Memory B cell (primary cell): Measurements from ENCODE around the gene ESRRA.

ENCODE experiments used
- ATAC-seq: fragments of 150-1000 bp; cut with Tn5 transposase; 2 replicates; pipeline ENCODE4 v1.10.0; 2021; ENCODE audit warnings: low read depth, mild to moderate bottlenecking, moderate library complexity
- DNase-seq, 2 donors: peaks; one replicate each; pipeline ENCODE4 v3.0.0; 2022; ENCODE audit warnings: low spot score in 2 of 2
- H3K27ac Mint-ChIP-seq: one replicate; pipeline ENCODE4 v1.8.0; 2022; ENCODE audit warnings: mild to moderate bottlenecking, moderate library complexity, mixed read lengths
- H3K27me3 Mint-ChIP-seq: one replicate; pipeline ENCODE4 v1.8.0; 2022; ENCODE audit warnings: mixed read lengths
- H3K36me3 Mint-ChIP-seq: one replicate; pipeline ENCODE4 v1.8.0; 2022; ENCODE audit warnings: mild to moderate bottlenecking, mixed read lengths
- H3K4me1 Mint-ChIP-seq: one replicate; pipeline ENCODE4 v1.8.0; 2022; ENCODE audit warnings: mixed read lengths
- H3K4me3 Mint-ChIP-seq: one replicate; pipeline ENCODE4 v1.8.0; 2022; ENCODE audit warnings: mild to moderate bottlenecking, moderate library complexity, mixed read lengths
- H3K9me3 Mint-ChIP-seq: one replicate; pipeline ENCODE4 v1.8.0; 2022; ENCODE audit warnings: mixed read lengths

The ESRRA gene

DNA sequence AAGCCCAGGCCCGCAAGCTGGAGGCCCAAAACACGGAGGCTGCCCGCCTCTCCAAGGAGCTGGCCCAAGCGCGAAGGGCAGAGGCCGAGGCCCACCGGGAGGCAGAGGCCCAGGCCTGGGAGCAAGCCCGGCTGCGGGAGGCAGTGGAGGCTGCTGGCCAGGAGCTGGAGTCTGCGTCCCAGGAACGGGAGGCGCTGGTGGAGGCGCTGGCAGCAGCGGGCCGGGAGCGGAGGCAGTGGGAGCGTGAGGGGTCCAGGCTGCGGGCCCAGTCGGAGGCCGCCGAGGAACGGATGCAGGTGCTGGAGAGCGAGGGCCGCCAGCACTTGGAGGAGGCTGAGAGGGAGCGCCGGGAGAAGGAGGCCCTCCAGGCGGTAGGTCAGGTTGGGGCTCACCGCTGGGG, 39.5 kb downstream of the ESRRA start:
- Mint-ChIP-seq H3K4me3 (no peak overlapping the region), H3K27ac (no peak overlapping the region), H3K4me1 (peaks cover 28% of the 10 kb centered on the region), H3K27me3 (no peaks in the 10 kb centered on the region), H3K36me3 (peaks cover 12% of the 10 kb centered on the region), H3K9me3 (no peaks in the 10 kb centered on the region)
- DNase-seq (no peak), ATAC-seq (no peak)

GRCh38 chr11:64347193-64347867, 42.0 kb downstream of the ESRRA start:
- H3K36me3 Mint-ChIP-seq, result peaks cover 11% of the 10 kb centered on the region
- H3K4me3 Mint-ChIP-seq, result no peak overlapping the region
- no peaks in the 10 kb centered on the region for H3K9me3 Mint-ChIP-seq
- H3K4me1 Mint-ChIP-seq, result peaks cover 18% of the 10 kb centered on the region
- no peak overlapping the region for H3K27ac Mint-ChIP-seq
- no peak for DNase-seq
- H3K27me3 Mint-ChIP-seq, result no peaks in the 10 kb centered on the region
- no peak for ATAC-seq

DNA sequence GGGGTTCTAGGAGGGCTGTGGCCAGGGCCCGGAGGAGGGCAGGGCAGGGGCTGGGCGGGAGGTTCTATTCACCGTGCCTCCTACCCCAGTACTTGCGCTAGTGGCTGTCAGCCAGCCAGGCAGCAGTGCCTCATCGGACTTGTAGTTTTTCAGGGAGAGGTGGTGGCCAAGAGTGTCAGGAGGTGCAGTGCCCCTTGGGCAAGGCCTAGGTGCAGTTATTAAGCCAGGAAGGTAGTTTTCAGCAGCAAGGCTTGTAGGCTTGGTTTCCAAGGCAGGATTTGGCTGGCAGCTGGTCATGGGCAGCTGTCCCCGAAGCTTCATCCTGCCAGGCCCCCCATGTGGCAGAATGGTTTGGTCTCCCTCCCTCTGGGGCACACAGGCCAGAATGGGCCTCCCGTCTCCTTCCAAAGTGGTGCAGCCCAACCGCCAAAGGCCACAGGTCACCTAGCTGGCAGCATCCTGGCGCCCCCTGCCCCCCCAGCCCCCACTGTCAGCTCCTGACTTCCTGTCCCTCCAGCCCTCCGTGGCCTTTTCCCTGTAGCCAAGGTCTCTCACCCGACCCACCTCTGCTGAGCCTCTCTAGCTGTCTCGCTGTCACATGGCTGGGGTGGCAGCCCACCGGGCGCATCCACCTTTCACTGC, 43.2 kb downstream of the ESRRA start:
- peaks cover 12% of the 10 kb centered on the region for H3K4me1 Mint-ChIP-seq
- H3K9me3 Mint-ChIP-seq, result no peaks in the 10 kb centered on the region
- H3K27me3 Mint-ChIP-seq, result no peaks in the 10 kb centered on the region
- no peak for DNase-seq
- peaks cover 6% of the 10 kb centered on the region for H3K36me3 Mint-ChIP-seq
- H3K4me3 Mint-ChIP-seq, result no peak overlapping the region
- H3K27ac Mint-ChIP-seq, result no peak overlapping the region
- no peak for ATAC-seq

DNA sequence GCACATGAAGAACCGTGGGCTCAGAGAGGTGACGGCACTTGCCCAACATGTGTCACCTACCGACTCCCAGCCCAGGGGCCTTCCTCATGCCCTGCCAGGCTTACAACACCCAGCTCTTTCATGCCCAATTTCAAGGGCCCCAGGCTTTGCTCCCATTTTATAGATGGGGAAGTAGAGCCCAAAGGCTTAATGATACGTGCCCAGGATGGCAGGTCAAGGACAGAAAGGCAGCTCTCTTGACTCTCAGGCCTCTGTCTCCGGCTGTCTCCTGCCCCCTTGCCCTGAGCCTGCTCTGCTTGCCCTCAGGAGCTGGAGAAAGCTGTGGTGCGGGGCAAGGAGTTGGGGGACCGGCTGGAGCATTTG, 43.7 kb downstream of the ESRRA start:
- DNase-seq (no peak), ATAC-seq (no peak)
- H3K4me3 Mint-ChIP-seq, result no peak overlapping the region
- no peaks in the 10 kb centered on the region for H3K27me3 Mint-ChIP-seq
- no peaks in the 10 kb centered on the region for H3K9me3 Mint-ChIP-seq
- peaks cover 6% of the 10 kb centered on the region for H3K36me3 Mint-ChIP-seq
- no peak overlapping the region for H3K27ac Mint-ChIP-seq
- H3K4me1 Mint-ChIP-seq, result peaks cover 12% of the 10 kb centered on the region

- Mint-ChIP-seq H3K4me3 (no peak overlapping the region), H3K4me1 (peaks cover 12% of the 10 kb centered on the region), H3K36me3 (peaks cover 6% of the 10 kb centered on the region), H3K27me3 (no peaks in the 10 kb centered on the region), H3K9me3 (no peaks in the 10 kb centered on the region), H3K27ac (no peak overlapping the region)
- DNase-seq (no peak), ATAC-seq (no peak)
Measured at GRCh38 chr11:64349404-64349803, 44.1 kb downstream of the ESRRA start.

- Mint-ChIP-seq H3K4me3 (no peak overlapping the region), H3K36me3 (peaks cover 4% of the 10 kb centered on the region), H3K27me3 (no peaks in the 10 kb centered on the region), H3K27ac (no peak overlapping the region), H3K9me3 (no peaks in the 10 kb centered on the region), H3K4me1 (peaks cover 15% of the 10 kb centered on the region)
- DNase-seq, result no peak
- no peak for ATAC-seq
Measured at GRCh38 chr11:64351136-64351631, 45.9 kb downstream of the ESRRA start.

GRCh38 chr11:64352099-64352994, 47.0 kb downstream of the ESRRA start:
- ATAC-seq, result no peak
- DNase-seq, result no peak
- peaks cover 4% of the 10 kb centered on the region for H3K36me3 Mint-ChIP-seq
- no peaks in the 10 kb centered on the region for H3K27me3 Mint-ChIP-seq
- H3K4me1 Mint-ChIP-seq, result peaks cover 15% of the 10 kb centered on the region
- no peak overlapping the region for H3K27ac Mint-ChIP-seq
- no peaks in the 10 kb centered on the region for H3K9me3 Mint-ChIP-seq
- no peak overlapping the region for H3K4me3 Mint-ChIP-seq

GRCh38 chr11:64352995-64353714, 47.8 kb downstream of the ESRRA start:
- Mint-ChIP-seq H3K4me3 (no peak overlapping the region), H3K27me3 (no peaks in the 10 kb centered on the region), H3K36me3 (peaks cover 4% of the 10 kb centered on the region), H3K27ac (no peak overlapping the region), H3K4me1 (peaks cover 15% of the 10 kb centered on the region), H3K9me3 (no peaks in the 10 kb centered on the region)
- no peak for DNase-seq
- no peak for ATAC-seq

DNA sequence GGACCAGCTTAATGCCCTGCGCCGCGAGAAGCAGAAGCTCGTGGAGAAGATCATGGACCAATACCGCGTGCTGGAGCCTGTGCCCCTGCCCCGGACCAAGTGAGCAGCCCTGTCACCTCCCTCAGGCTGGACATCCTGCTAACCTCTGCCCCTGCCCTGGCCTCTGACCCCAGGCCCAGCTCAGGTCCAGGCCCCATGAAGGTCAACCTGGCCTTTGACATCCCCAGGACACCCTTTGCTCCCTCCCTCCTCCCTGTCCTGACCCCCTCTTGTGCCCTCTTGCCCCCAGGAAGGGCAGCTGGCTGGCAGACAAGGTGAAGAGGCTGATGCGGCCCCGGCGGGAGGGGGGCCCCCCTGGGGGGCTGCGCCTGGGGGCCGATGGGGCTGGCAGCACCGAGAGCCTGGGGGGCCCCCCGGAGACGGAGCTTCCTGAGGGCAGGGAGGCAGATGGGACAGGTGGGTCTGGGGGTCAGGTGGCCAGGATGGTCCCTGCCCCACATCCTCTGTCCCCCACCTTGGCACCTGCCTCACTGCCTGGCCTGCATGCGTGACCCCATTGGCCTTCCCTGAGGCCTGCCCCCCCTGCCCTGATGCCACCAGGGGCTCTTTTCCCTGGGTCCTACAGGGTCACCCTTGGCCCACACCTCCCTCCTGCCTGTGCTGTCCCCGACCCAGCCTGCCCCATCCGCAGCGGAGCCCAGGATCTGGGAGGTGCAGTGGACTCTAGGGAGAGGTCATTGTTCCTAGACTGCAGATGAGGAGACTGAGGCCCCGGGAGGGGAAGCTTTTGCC, 48.6 kb downstream of the ESRRA start:
- no peak overlapping the region for H3K27ac Mint-ChIP-seq
- H3K4me3 Mint-ChIP-seq, result no peak overlapping the region
- ATAC-seq (no peak), DNase-seq (no peak)
- peaks cover 4% of the 10 kb centered on the region for H3K36me3 Mint-ChIP-seq
- no peaks in the 10 kb centered on the region for H3K9me3 Mint-ChIP-seq
- H3K27me3 Mint-ChIP-seq, result no peaks in the 10 kb centered on the region
- H3K4me1 Mint-ChIP-seq, result peaks cover 15% of the 10 kb centered on the region

- no peaks in the 10 kb centered on the region for H3K9me3 Mint-ChIP-seq
- H3K36me3 Mint-ChIP-seq, result peaks cover 2% of the 10 kb centered on the region
- no peaks in the 10 kb centered on the region for H3K27me3 Mint-ChIP-seq
- DNase-seq (peak; percentile 32 to 48), ATAC-seq (peak; percentile 57)
- H3K4me3 Mint-ChIP-seq, result no peak overlapping the region
- H3K27ac Mint-ChIP-seq, result no peak overlapping the region
- peaks cover 24% of the 10 kb centered on the region for H3K4me1 Mint-ChIP-seq
Measured at GRCh38 chr11:64355078-64355940, 50.0 kb downstream of the ESRRA start.

- no peaks in the 10 kb centered on the region for H3K9me3 Mint-ChIP-seq
- DNase-seq, result no peak
- no peaks in the 10 kb centered on the region for H3K27me3 Mint-ChIP-seq
- peak overlapping the region; percentile 72 for H3K4me3 Mint-ChIP-seq
- no peaks in the 10 kb centered on the region for H3K36me3 Mint-ChIP-seq
- no peak overlapping the region for H3K27ac Mint-ChIP-seq
- peaks cover 21% of the 10 kb centered on the region for H3K4me1 Mint-ChIP-seq
- no peak for ATAC-seq
Measured at GRCh38 chr11:64356498-64357411, 51.4 kb downstream of the ESRRA start.

DNA sequence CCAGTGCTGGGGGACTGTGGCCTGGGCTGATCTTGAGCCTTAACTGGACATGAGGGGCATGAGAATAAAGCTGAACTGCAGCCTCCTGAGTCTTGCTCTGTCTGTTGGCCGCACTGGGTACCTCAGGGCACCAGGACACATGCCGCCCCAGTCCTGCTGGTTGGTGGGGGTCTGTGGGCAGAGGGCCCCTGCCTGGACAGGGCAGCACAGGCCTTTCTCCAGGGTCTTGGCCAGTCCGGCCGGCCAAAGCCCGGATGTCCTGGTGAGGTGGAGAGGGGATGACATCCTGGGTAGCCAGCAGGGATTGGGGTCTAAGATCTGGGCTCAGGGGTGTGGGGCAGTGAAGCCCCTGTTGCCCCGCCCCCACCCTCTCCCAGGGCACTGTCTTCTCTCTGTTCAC, 52.1 kb downstream of the ESRRA start:
- Mint-ChIP-seq H3K36me3 (no peaks in the 10 kb centered on the region), H3K27me3 (no peaks in the 10 kb centered on the region), H3K4me3 (no peak overlapping the region), H3K9me3 (no peaks in the 10 kb centered on the region), H3K27ac (no peak overlapping the region), H3K4me1 (peaks cover 20% of the 10 kb centered on the region)
- DNase-seq (no peak), ATAC-seq (no peak)
